ENCODE measurements around the gene TOM1. TPM values are rescaled to one million over a fixed set of nuclear protein-coding genes. Genes with fewer than 3 reads are reported as not detected.

The TOM1 gene
- total RNA-seq, 2 experiments from 2014 or later: 16.2 to 20.0 TPM

DNA sequence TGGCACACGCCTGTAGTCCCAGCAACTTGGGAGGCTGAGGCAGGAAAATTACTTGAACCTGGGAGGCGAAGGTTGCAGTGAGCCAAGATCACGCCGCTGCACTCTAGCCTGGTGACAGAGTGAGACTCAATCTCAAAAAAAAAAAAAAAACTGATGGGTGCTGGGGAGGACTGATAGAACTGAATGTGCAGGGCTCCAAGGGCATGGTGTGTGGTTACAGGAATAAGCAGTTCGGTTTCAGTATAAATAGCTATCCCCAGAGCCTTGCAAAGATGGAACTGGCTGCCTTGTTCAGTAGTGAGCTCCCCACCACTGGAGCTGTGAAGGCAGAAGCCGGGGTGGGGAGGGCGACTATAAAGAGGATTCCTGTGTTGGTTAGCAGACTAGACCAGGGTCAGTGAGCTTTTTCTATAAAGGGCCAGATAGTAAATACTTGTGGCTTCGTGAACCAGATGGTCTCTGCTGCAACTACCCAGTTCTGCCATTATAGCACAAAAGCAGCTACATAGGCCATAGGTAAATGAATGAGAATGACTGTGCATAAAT is 5.9 kb downstream of the TOM1 start:
- TF ChIP-seq, protein P1, sequence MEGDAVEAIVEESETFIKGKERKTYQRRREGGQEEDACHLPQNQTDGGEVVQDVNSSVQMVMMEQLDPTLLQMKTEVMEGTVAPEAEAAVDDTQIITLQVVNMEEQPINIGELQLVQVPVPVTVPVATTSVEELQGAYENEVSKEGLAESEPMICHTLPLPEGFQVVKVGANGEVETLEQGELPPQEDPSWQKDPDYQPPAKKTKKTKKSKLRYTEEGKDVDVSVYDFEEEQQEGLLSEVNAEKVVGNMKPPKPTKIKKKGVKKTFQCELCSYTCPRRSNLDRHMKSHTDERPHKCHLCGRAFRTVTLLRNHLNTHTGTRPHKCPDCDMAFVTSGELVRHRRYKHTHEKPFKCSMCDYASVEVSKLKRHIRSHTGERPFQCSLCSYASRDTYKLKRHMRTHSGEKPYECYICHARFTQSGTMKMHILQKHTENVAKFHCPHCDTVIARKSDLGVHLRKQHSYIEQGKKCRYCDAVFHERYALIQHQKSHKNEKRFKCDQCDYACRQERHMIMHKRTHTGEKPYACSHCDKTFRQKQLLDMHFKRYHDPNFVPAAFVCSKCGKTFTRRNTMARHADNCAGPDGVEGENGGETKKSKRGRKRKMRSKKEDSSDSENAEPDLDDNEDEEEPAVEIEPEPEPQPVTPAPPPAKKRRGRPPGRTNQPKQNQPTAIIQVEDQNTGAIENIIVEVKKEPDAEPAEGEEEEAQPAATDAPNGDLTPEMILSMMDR (IDR thresholded peaks at IDR 0.05): no peak
- no peaks in the 10 kb centered on the region for H3K9me3 Mint-ChIP-seq
- H3K4me3 Mint-ChIP-seq: no peak overlapping the region
- ATAC-seq (no peak), DNase-seq (no peak)
- H3K4me1 Mint-ChIP-seq (ENCODE audit: low read depth): peaks cover 63% of the 10 kb centered on the region
- ChIA-PET CTCF (interaction anchor here (0.7 to 1.8 kb wide), 4 partner anchors 22 to 45 kb away, joined by 3 to 8 read pairs (median 4); no protein-coding TSS in a partner anchor), POLR2A (interaction anchor here (0.9 to 1.3 kb wide), 2 partner anchors 8 to 49 kb away, joined by 3 to 6 read pairs; partner anchors contain the start of gene HMGXB4)
- intact Hi-C loops (cut with micrococcal nuclease): no loop called here
- H3K36me3 Mint-ChIP-seq (ENCODE audit: low read depth): no peaks in the 10 kb centered on the region
- no peak overlapping the region for H3K27ac Mint-ChIP-seq
- H3K27me3 Mint-ChIP-seq: no peaks in the 10 kb centered on the region

DNA sequence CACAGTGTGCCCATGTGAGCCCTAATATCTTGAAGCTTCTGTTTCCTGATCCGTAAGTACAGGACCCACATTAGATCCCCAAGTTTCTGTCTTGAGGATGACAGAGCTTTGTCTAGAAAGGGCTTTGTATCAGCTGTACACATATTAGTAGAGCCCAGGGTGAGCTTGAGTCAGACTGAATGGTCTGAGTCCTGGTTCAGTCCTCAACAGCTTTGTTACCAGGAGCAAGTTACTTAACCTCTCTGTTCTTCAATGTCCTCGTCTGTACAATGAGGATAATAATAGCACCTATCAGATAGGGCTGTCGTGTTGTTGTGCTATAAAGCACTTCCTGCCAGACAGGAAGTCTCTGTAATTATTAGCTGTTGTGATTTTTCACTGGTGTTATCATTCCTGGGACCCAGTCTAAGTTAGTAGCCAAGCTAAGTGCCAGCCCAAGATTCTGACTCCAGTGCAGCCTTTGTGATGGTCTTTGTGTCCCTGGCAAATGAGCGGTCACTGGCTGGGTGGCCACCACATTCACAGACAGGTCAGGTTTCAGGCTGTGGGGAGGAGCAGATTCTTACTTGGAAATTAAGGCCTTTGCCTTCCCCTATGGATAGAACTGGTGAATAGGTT is 6.8 kb downstream of the TOM1 start:
- CTCF ChIA-PET: interaction anchor here (0.7 to 1.8 kb wide), 6 partner anchors 9 to 759 kb away, joined by 3 to 8 read pairs (median 4); no protein-coding TSS in a partner anchor

DNA sequence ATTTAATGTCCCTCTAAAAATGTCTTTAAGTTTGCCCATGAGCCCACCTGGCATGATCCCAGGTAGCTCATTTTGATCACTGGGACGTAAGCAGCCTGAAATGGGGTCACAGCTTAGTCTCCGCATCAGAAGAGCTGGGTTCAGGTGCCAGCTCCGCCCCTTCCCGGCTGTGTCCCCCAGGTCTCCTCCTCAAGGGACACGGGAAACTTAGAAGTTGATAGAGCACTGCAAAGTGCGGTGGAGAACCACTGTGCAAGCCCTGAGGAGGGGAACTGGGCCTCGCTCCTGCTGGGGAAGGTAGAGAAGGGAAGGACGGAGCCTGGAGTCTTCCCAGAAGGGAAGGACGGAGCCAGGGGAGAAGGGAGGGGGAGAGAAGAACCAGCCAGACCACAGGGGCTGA is 7.7 kb downstream of the TOM1 start:
- Mint-ChIP-seq H3K27me3 (no peaks in the 10 kb centered on the region), H3K4me3 (no peak overlapping the region), H3K9me3 (no peaks in the 10 kb centered on the region), H3K36me3 (ENCODE audit: low read depth) (no peaks in the 10 kb centered on the region), H3K4me1 (ENCODE audit: low read depth) (peaks cover 71% of the 10 kb centered on the region), H3K27ac (no peak overlapping the region)
- CTCF ChIA-PET: interaction anchor here (1.1 to 1.8 kb wide), 3 partner anchors 9 to 43 kb away, joined by 4 to 8 read pairs (median 4); no protein-coding TSS in a partner anchor
- TF ChIP-seq, protein P1 (IDR thresholded peaks at IDR 0.05): no peak
- intact Hi-C loops (cut with micrococcal nuclease): no loop called here
- DNase-seq: no peak
- no peak for ATAC-seq
- POLR2A ChIA-PET: interaction anchor here (1.1 kb wide), 1 partner anchor 13 kb away, joined by 3 read pairs; no protein-coding TSS in a partner anchor

More for the DNA sequence above, 6.8 kb downstream of the TOM1 start:
- intact Hi-C loops (cut with micrococcal nuclease): no loop called here
- ATAC-seq: peak; percentile 28
- Mint-ChIP-seq H3K9me3 (no peaks in the 10 kb centered on the region), H3K36me3 (ENCODE audit: low read depth) (no peaks in the 10 kb centered on the region), H3K4me1 (ENCODE audit: low read depth) (peaks cover 68% of the 10 kb centered on the region), H3K27ac (peak overlapping the region; percentile 39), H3K4me3 (no peak overlapping the region), H3K27me3 (no peaks in the 10 kb centered on the region)
- POLR2A ChIA-PET: interaction anchor here (0.7 to 1.3 kb wide), 4 partner anchors 9 to 49 kb away, joined by 3 to 6 read pairs (median 3); partner anchors contain the start of gene HMGXB4
- TF ChIP-seq, protein P1 (IDR thresholded peaks at IDR 0.05): no peak
- DNase-seq: no peak

DNA sequence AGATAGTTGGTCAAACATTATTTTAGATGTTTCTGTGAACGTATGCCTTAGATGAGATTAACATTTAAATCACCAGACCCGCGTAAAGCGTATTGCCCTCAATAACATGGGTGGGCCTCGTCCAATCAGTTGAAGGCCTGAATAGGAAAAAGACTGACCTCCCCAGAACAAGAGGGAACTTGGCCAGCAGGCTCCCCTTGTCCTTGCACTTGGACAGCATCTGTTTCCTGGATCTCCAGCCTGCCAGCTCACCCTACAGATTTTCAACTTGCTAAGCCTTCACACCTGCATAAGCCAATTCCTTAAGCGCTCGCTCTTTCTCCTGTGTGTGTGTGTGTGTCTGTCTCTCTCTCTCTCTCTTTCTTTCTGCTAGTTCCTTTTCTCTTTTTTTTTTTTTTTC is 8.2 kb downstream of the TOM1 start:
- H3K27me3 Mint-ChIP-seq: no peaks in the 10 kb centered on the region
- no peaks in the 10 kb centered on the region for H3K36me3 Mint-ChIP-seq (ENCODE audit: low read depth)
- TF ChIP-seq, protein P1 (IDR thresholded peaks at IDR 0.05): no peak
- H3K4me1 Mint-ChIP-seq (ENCODE audit: low read depth): peaks cover 76% of the 10 kb centered on the region
- H3K27ac Mint-ChIP-seq: no peak overlapping the region
- intact Hi-C loops (cut with micrococcal nuclease): no loop called here
- ChIA-PET POLR2A (no interaction called here), CTCF (no interaction called here)
- no peak overlapping the region for H3K4me3 Mint-ChIP-seq
- no peak for DNase-seq
- H3K9me3 Mint-ChIP-seq: no peaks in the 10 kb centered on the region
- no peak for ATAC-seq

DNA sequence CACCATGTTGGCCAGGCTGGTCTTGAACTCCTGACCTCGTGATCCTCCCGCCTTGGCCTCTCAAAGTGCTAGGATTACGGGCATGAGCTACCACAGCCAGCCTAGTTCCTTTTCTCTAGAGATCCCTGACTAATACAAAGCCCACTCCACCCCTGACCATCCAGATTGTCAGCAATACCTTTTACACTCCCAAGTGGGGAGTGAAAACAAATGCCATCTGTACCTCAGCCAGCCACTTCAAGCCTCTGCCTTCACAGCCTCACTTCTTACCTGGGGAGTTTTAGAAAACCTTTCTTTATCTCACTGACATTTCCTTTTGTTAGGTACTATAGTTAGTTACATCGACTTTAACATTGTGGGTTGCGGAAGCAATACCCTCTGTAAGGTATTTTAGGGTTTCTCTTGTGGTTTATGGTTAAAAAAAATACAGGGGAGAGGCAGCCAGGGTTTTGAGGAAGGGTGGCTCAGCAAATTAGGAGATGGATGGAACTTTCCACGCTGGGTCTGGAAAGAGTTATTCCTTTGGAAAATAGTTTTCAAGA is 8.9 kb downstream of the TOM1 start:
- POLR2A ChIA-PET: no interaction called here
- Mint-ChIP-seq H3K36me3 (ENCODE audit: low read depth) (no peaks in the 10 kb centered on the region), H3K27me3 (no peaks in the 10 kb centered on the region), H3K27ac (peak overlapping the region; percentile 56), H3K4me3 (no peak overlapping the region), H3K4me1 (ENCODE audit: low read depth) (peaks cover 76% of the 10 kb centered on the region), H3K9me3 (no peaks in the 10 kb centered on the region)
- peak; percentile 15 for ATAC-seq
- no peak for DNase-seq
- TF ChIP-seq, protein P1 (IDR thresholded peaks at IDR 0.05): no peak
- CTCF ChIA-PET: no interaction called here
- intact Hi-C loops (cut with micrococcal nuclease): no loop called here

All from activated CD8-positive, alpha-beta T cell treated with anti-CD3 and anti-CD28 coated beads for 36 hours (primary cell).